K562 (cell line): ENCODE measurements around the gene ENKUR. TPM values are rescaled to one million over a fixed set of nuclear protein-coding genes. Genes with fewer than 3 reads are reported as not detected.

Experiments
- FOXJ3 ChIP-seq: sonication (generic); formaldehyde crosslinking; IDR thresholded peaks from 2 replicates; pipeline ENCODE4 v1.4.0; 2020; ENCODE audit warnings: mild to moderate bottlenecking, missing genetic modification reagents
- HMGN3 ChIP-seq: IDR thresholded peaks from 2 replicates; pipeline ENCODE4 v1.6.1; 2011; ENCODE audit warnings: borderline replicate concordance, low read depth, mild to moderate bottlenecking, mixed read lengths, low read length; ENCODE audit not compliant: insufficient read length; ENCODE audit errors: extremely low read depth
- MED1 ChIP-seq: sonication (generic); formaldehyde crosslinking; IDR thresholded peaks from 2 replicates; pipeline ENCODE4 v1.8.1; 2023; ENCODE audit warnings: missing genetic modification reagents, borderline replicate concordance
- MGA ChIP-seq: fragments of 450-650 bp; IDR thresholded peaks from 2 replicates; pipeline ENCODE4 v1.6.1; 2016; ENCODE audit warnings: mild to moderate bottlenecking, moderate library complexity
- MTA3 ChIP-seq: fragments of 450-650 bp; formaldehyde crosslinking; IDR thresholded peaks from 2 replicates; pipeline ENCODE4 v1.6.1; 2017; ENCODE audit warnings: mild to moderate bottlenecking, borderline replicate concordance
- NEUROD1 ChIP-seq: fragments of 150-350 bp; IDR thresholded peaks from 2 replicates; pipeline ENCODE4 v1.6.1; 2014; ENCODE audit warnings: borderline replicate concordance, low read length, low read depth; ENCODE audit not compliant: partially characterized antibody
- SNRNP70 ChIP-seq: fragments of 200-400 bp; formaldehyde crosslinking; optimal IDR thresholded peaks from 2 replicates; pipeline ENCODE3; 2017; ENCODE audit warnings: low read depth, low read length
- VEZF1 ChIP-seq: fragments of 200-800 bp; sonication (Bioruptor generic); IDR thresholded peaks from 2 replicates; pipeline ENCODE4 v1.6.1; 2017; ENCODE audit warnings: missing genetic modification characterization, missing compliant biosample characterization
- polyA plus RNA-seq, 8 experiments: library from polyadenylated mRNA; depleted of rRNA in 4 of 8; stranded (reverse) in 5 of 8; unstranded in 3 of 8; fragments of >200 nt; fragmentation: Nextera tagmentation in 2 of 8; fragmentation: Illumina TruSeq in 1 of 8; extraction: Ambion mirVana in 2 of 8; extraction: Trizol in 1 of 8; gene quantifications; 2 replicates each; pipeline versions ENCODE4 v1.2.1 to v1.2.3, GENCODE V29; 2011 to 2014; ENCODE audit warnings: inconsistent platforms in 1 of 8, missing spikeins in 1 of 8
- total RNA-seq, 7 experiments: library from RNA; depleted of rRNA in 6 of 7; stranded (reverse); fragments of >200 nt in 6 of 7; fragmentation: Illumina TruSeq in 2 of 7; extraction: Trizol in 2 of 7; gene quantifications; 2 replicates each; pipeline versions ENCODE4 v1.2.1 to v1.2.3, GENCODE V29; 2011 to 2021; ENCODE audit warnings: low replicate concordance in 1 of 7
- TF ChIP-seq, protein P1 (sequence below): fragments of 200-400 bp; formaldehyde crosslinking; IDR thresholded peaks from 2 replicates; pipeline ENCODE4 v1.6.1; 2017; ENCODE audit warnings: mild to moderate bottlenecking, low read depth, low read length, moderate library complexity

The ENKUR gene
- total and polyA plus RNA-seq, 9 of the 15 experiments (the other 6 are each of a cell fraction or from before 2014, with no cell fraction given), result 0.06 to 0.46 (median 0.20) TPM

- TF ChIP-seq, protein P1, sequence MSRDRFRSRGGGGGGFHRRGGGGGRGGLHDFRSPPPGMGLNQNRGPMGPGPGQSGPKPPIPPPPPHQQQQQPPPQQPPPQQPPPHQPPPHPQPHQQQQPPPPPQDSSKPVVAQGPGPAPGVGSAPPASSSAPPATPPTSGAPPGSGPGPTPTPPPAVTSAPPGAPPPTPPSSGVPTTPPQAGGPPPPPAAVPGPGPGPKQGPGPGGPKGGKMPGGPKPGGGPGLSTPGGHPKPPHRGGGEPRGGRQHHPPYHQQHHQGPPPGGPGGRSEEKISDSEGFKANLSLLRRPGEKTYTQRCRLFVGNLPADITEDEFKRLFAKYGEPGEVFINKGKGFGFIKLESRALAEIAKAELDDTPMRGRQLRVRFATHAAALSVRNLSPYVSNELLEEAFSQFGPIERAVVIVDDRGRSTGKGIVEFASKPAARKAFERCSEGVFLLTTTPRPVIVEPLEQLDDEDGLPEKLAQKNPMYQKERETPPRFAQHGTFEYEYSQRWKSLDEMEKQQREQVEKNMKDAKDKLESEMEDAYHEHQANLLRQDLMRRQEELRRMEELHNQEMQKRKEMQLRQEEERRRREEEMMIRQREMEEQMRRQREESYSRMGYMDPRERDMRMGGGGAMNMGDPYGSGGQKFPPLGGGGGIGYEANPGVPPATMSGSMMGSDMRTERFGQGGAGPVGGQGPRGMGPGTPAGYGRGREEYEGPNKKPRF, result no peak
- TF ChIP-seq MGA (no peak), MTA3 (no peak), VEZF1 (CRISPR knock-in tag) (peak; percentile 38; the same call in 1 of the 2 replicates), SNRNP70 (no peak), FOXJ3 (CRISPR knock-in tag) (no peak), NEUROD1 (no peak), MED1 (CRISPR knock-in tag) (no peak), HMGN3 (no peak)
Observed at GRCh38 chr10:25047591-25048301, 31.8 kb upstream of the ENKUR start (continued).
